Ishikawa (cell line): ENCODE measurements around the gene MT1B.

Experiments
- CEBPB ChIP-seq: IDR thresholded peaks from 2 replicates; pipeline ENCODE4 v1.6.1; 2012
- CREB1 ChIP-seq: IDR thresholded peaks from 2 replicates; pipeline ENCODE4 v1.6.1; 2012; ENCODE audit warnings: low read depth
- EGR1 ChIP-seq: IDR thresholded peaks from 2 replicates; pipeline ENCODE4 v1.6.1; 2012
- EP300 ChIP-seq: IDR thresholded peaks from 2 replicates; pipeline ENCODE4 v1.6.1; 2012; ENCODE audit warnings: borderline replicate concordance
- FOXM1 ChIP-seq: IDR thresholded peaks from 2 replicates; pipeline ENCODE4 v1.6.1; 2012; ENCODE audit warnings: low read depth, borderline replicate concordance
- NFIC ChIP-seq: IDR thresholded peaks from 2 replicates; pipeline ENCODE4 v1.6.1; 2012
- RAD21 ChIP-seq: IDR thresholded peaks from 2 replicates; pipeline ENCODE4 v1.6.1; 2012; ENCODE audit warnings: low read depth
- TAF1 ChIP-seq: IDR thresholded peaks from 2 replicates; pipeline ENCODE4 v1.6.1; 2012; ENCODE audit warnings: low read depth, mild to moderate bottlenecking
- TCF12 ChIP-seq: IDR thresholded peaks from 2 replicates; pipeline ENCODE4 v1.6.1; 2012; ENCODE audit warnings: low read depth
- TEAD4 ChIP-seq: IDR thresholded peaks from 2 replicates; pipeline ENCODE4 v1.6.1; 2012
- YY1 ChIP-seq: IDR thresholded peaks from 2 replicates; pipeline ENCODE4 v1.6.1; 2012; ENCODE audit warnings: low read depth
- ZBTB7A ChIP-seq: IDR thresholded peaks from 2 replicates; pipeline ENCODE4 v1.6.1; 2012; ENCODE audit warnings: low read depth
- TF ChIP-seq, protein P1 (sequence below): IDR thresholded peaks from 2 replicates; pipeline ENCODE4 v1.6.1; 2012; ENCODE audit warnings: low read depth, mild to moderate bottlenecking
- TF ChIP-seq, protein P2 (sequence below): IDR thresholded peaks from 2 replicates; pipeline ENCODE4 v1.6.1; 2012
- TF ChIP-seq, protein P3 (sequence below): IDR thresholded peaks from 2 replicates; pipeline ENCODE4 v1.6.1; 2012

MT1B gene

DNA sequence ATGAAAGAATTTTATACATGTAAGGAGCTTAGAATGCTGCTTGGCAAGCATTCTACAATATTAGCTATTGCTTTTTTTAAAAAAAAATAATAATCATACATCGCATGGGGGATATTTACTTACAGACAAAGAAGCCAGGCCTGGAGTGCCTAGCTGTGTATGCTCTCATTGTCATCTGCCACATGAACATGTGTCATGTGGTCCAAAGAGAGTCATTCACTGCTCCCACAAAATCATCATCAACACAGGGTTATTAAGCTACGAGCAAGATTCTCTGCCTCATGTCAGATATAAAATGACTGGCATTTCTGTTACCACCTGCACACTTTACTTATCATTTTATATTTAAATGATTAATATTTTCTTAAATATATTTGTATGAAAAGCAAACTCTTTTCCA is 28.0 kb upstream of the MT1B start:
- TF ChIP-seq TEAD4 (no peak), FOXM1 (no peak), EGR1 (no peak), YY1 (no peak), EP300 (no peak), NFIC (no peak), TAF1 (no peak), CEBPB (no peak), ZBTB7A (no peak), RAD21 (no peak), CREB1 (no peak)
- TF ChIP-seq, protein P1, sequence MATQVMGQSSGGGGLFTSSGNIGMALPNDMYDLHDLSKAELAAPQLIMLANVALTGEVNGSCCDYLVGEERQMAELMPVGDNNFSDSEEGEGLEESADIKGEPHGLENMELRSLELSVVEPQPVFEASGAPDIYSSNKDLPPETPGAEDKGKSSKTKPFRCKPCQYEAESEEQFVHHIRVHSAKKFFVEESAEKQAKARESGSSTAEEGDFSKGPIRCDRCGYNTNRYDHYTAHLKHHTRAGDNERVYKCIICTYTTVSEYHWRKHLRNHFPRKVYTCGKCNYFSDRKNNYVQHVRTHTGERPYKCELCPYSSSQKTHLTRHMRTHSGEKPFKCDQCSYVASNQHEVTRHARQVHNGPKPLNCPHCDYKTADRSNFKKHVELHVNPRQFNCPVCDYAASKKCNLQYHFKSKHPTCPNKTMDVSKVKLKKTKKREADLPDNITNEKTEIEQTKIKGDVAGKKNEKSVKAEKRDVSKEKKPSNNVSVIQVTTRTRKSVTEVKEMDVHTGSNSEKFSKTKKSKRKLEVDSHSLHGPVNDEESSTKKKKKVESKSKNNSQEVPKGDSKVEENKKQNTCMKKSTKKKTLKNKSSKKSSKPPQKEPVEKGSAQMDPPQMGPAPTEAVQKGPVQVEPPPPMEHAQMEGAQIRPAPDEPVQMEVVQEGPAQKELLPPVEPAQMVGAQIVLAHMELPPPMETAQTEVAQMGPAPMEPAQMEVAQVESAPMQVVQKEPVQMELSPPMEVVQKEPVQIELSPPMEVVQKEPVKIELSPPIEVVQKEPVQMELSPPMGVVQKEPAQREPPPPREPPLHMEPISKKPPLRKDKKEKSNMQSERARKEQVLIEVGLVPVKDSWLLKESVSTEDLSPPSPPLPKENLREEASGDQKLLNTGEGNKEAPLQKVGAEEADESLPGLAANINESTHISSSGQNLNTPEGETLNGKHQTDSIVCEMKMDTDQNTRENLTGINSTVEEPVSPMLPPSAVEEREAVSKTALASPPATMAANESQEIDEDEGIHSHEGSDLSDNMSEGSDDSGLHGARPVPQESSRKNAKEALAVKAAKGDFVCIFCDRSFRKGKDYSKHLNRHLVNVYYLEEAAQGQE: no peak
- TF ChIP-seq, protein P2, sequence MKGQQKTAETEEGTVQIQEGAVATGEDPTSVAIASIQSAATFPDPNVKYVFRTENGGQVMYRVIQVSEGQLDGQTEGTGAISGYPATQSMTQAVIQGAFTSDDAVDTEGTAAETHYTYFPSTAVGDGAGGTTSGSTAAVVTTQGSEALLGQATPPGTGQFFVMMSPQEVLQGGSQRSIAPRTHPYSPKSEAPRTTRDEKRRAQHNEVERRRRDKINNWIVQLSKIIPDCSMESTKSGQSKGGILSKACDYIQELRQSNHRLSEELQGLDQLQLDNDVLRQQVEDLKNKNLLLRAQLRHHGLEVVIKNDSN: no peak
- TF ChIP-seq, protein P3, sequence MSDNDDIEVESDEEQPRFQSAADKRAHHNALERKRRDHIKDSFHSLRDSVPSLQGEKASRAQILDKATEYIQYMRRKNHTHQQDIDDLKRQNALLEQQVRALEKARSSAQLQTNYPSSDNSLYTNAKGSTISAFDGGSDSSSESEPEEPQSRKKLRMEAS: no peak

DNA sequence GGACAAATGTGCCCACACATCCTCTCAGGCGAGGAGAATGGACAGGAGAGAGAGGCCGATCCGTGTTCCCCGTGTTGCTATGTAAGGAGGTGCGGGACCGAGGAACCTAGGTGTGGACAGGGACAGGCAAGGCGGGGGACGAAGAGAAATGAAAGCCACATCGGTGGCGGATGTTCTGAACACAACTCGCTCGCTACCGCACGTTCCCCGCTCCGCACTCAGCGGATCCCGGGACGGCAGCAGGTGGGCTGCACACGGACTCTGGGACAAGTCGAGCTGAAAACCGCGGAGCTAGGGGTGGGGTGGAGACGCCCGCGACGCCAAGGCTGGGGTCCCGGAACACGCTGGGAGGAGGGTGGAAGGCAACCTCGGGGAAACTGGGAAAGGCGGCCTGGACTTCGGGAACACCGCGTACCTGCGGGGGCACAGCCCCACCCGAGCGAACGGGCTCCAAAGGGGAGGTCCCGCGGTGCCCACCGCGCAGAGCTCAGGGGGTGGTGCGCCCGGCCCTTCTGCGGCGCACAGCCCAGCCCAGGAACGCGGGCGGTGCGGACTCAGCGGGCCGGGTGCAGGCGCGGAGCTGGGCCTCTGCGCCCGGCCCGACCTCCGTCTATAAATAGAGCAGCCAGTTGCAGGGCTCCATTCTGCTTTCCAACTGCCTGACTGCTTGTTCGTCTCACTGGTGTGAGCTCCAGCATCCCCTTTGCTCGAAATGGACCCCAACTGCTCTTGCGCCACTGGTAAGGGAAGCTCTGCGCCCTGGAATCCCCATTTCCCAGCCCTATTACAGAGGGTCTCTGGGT is 26.3 kb upstream of the MT1B start, which contains the start of gene MT1E:
MT1E (plus strand) TSS at position 642 of the 803 bp plus-strand sequence; CDS start at position 713, 71 bp downstream.
- TF ChIP-seq TAF1: no peak
- TF ChIP-seq EGR1: no peak
- no peak for TF ChIP-seq CEBPB
- no peak for TF ChIP-seq EP300
- no peak for TF ChIP-seq NFIC
- TF ChIP-seq TCF12: no peak

DNA sequence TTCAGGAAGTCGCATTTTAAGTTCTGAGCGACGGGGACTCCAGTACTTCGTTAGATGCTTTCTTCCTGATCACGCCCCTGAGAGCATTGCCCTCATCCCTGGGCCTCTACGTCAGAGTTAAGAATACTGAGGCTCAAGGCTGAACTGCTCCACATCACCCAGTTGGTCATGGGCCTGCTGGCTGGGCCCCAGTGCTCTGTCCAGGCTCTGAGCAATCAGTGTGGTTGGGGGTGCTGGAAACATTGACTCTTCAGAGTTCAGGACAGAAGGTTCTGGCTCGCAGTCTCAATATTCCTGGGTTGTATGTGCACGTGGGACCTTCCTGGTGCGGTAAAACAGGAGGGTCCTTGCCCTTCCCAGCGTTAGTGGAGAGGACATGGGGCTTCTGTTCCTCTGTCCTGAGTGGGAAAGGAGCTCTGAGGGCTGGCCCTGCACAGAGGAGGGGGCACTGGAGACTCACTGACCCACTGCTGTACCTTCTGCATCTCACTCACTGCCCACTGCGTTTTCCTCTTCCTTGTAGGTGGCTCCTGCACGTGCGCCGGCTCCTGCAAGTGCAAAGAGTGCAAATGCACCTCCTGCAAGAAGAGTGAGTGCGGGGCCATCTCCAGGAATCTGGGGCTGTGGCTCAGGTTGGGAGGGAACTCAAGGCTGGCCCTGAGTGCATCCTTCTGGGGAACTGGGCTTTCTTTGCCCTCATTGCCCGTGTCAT is 25.6 kb upstream of the MT1B start:
- TF ChIP-seq CREB1: no peak
- no peak for TF ChIP-seq YY1
- no peak for TF ChIP-seq ZBTB7A
- TF ChIP-seq, protein P3: no peak

DNA sequence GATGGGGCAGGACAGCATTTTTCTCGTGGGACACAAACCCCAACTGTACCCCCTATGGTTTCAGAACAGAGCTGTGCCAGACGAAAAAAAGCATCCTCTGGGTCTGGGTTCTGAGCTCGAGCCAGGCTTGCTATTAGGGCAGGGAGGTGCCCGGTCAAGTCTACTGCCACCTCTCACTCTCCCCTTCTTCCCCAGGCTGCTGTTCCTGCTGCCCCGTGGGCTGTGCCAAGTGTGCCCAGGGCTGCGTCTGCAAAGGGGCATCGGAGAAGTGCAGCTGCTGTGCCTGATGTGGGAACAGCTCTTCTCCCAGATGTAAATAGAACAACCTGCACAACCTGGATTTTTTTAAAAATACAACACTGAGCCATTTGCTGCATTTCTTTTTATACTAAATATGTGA is 25.0 kb upstream of the MT1B start:
- TF ChIP-seq TAF1: no peak
- TF ChIP-seq CREB1: no peak
- TF ChIP-seq EP300: no peak

DNA sequence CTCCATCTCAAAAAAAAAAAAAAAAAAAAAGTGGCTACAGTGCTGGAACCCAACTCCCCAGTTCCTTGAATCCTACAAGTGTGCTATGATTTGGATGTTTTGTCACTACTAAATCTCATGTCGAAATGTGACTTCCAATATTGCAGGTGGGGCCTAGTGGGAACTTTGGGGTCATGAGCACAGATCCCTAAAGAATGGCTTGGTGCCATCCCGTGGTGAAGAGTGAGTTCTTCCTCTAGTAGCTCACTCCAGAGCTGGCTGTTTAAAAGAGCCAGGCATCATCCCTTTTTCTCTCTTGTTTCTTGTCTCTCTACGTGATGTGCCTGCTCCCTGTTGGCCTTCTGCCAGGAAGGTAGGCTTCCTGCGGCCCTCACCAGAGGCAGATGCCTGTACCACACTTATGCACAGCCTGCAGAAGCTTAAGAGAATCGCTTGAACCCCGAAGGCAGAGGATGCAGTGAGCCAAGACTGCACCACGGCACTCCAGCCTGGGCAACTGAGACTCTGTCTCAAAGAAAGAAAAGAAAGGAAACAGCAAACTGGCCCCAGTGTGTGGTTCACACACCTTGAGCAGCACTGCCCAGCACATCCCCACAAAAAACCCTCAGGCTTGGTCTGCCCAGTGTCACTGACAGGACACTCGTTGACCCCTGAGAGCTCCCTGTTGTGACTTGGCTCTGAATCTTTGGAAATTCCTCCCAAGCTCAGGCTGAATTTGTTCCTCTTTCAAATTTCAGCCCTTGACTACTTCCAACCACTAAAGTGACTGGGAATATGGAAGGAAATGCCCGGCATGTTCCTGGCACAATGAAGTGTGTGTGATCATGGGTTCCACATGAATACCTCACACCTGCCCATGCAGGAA is 23.0 kb upstream of the MT1B start:
- TF ChIP-seq NFIC: no peak
- TF ChIP-seq CREB1: no peak
- TF ChIP-seq, protein P3: no peak
- TF ChIP-seq FOXM1: no peak
- no peak for TF ChIP-seq ZBTB7A
- TF ChIP-seq TCF12: no peak
- no peak for TF ChIP-seq RAD21
- TF ChIP-seq EP300: no peak
- TF ChIP-seq, protein P1: no peak
- TF ChIP-seq CEBPB: no peak
- no peak for TF ChIP-seq YY1
- no peak for TF ChIP-seq EGR1
- TF ChIP-seq, protein P2: no peak
- TF ChIP-seq TAF1: no peak
- TF ChIP-seq TEAD4: no peak
